ENCODE results near the gene BCAS3. TPM values are rescaled to one million over a fixed set of nuclear protein-coding genes. Genes with fewer than 3 reads are reported as not detected.
"Not testable (repeated sequence)": the region's sequence is repeated elsewhere in the genome, so short reads cannot be mapped to it uniquely, and the experiment has no call there.

The BCAS3 gene
- total RNA-seq, 1 donor from 2014 or later: 50.8 TPM

DNA sequence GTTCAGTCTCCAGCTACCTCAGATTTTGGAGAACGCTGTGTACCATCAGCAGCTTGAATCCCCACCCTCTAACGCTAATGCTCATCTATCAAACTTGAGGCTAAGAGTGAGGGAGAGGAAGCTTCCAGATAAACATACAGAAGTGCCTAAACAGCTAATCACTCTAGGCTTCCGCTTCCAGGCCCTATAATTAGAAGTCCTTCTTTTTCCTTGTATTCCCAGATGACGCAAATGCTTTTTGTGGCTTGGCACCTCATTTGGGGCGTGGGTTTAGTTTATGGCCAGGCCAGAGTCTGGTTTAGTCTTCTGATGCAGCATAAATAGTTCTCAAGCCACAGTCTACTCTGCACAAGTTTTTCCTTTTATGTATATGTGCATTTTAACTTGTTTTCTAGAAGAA, 263.4 kb downstream of the BCAS3 start:
- DNase-seq: no peak

DNA sequence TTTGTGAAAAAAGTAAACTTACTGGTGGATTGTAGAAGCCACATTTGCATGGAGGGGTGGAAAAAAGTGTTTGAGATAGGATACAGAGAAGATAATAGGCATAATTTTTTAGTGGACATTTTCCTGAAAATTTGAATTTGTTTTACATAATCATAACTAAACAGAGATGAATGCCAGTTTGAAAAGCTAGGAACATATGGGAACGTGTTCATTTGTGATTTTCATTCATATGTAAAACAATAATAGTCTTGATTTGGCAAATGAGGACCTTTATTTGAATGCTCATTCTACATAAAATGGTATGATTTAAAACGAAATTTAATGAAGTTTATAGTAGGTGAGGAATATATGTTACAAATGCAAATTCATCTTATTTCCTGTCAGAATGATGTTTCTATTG, 263.9 kb downstream of the BCAS3 start:
- DNase-seq: no peak

GRCh38 chr17:60944751-60945150, 267.1 kb downstream of the BCAS3 start:
- no peak for DNase-seq

- DNase-seq: no peak
Measured at GRCh38 chr17:60947100-60947499, 269.4 kb downstream of the BCAS3 start.

DNA sequence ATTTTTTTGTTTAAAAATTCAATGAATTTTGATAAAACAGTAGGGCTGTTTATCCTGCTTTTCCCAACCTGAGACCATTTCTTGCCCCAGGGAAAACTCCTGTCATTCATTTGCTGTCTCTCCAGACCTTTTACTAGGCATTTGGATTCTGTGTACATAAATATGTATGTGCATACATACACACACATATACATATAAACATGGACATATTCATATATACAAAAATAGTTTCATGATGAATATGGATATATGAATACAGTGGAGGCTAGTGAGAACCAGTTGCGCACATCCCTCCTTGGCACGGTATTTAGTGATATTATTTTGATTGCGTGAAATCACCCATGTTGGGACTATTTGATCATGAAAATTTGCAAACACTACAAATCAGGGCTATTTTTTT, 269.9 kb downstream of the BCAS3 start:
- no peak for DNase-seq

- DNase-seq: no peak
Measured at GRCh38 chr17:60952747-60953146, 275.1 kb downstream of the BCAS3 start.

DNA sequence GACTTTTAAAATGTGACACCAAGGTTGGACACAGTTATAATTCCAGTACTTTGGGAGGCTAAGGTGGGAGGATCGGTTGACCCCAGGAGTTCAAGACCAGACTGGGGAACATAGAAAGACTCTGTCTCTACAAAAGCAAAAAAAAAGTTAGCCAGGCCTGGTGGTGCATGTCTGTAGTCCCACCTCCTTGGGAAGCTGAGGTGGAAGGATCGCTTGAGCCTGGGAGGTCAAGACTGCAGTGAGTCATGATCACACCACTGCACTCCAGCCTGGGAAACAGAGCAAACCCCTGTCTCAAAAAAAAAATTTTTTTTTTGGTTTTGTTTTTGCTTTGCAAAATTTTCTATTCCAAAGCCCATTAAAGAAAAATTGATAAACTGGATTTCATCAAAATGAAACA, 281.4 kb downstream of the BCAS3 start:
- DNase-seq: no peak

GRCh38 chr17:60959696-60960095, 282.0 kb downstream of the BCAS3 start:
- no peak for DNase-seq

GRCh38 chr17:60960398-60961065, 282.9 kb downstream of the BCAS3 start:
- DNase-seq: no peak

DNA sequence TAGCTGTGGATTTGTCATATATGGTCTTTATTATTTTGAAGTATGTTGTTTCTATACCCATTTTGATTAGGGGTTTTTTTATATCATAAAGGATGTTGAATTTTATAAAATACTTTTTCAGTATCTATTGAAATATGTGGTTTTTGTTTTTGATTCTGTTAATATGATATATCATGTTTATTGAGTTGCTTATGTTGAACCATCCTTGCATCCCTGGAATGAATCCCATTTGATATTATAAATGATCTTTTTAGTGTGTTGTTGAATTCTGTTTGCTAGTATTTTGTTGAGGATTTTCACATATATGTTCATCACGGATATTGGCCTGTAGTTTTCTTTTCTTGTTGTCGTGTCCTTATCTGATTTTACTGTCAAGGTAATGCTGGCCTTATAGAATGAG, 286.5 kb downstream of the BCAS3 start:
- no peak for DNase-seq

- DNase-seq: no peak
Measured at GRCh38 chr17:60968266-60968665, 290.6 kb downstream of the BCAS3 start.

DNA sequence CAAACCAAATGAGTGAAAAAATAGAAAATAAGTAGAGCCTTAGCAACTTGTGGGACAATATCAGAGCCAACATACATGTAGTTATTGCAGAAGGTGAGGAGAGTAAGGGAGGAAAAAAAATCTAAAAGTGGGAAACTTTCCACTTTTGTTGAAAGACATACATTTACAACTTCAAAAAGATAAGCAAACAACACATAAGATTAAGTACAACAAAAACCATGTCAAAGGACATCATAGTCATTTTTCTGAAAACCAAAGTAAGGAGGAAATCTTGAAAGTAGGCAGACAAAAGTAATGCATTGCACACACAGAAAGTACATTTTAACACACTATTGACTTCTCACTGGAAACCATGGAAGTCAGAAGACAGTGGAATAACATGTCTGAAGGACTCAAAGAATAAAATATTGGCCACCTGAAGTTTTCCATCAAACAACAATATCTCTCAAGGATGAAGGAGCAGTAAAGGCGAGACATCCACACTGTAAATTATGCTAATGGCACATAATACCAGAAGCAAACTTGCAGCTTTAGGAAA, 291.9 kb downstream of the BCAS3 start:
- no peak for DNase-seq

DNA sequence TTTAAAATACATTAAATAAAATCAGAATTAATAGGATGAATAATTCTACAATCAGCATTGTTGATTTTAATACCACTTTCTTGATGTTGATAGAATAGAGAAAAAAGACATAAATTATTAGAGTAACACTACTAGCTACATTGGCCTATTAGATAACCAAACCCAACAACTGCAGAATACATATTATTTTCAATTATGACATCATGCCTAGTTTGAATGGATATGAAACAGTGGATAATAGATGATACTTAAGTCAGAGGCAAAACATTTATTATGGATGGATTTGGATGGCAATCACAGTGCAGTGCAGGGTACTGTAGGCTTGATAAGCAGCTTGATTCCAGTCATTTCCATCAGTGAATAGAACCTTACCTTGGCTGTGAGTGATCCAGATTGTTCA, 293.1 kb downstream of the BCAS3 start:
- DNase-seq: no peak

- DNase-seq: no peak
Measured at GRCh38 chr17:60971515-60972369, 294.1 kb downstream of the BCAS3 start.

DNA sequence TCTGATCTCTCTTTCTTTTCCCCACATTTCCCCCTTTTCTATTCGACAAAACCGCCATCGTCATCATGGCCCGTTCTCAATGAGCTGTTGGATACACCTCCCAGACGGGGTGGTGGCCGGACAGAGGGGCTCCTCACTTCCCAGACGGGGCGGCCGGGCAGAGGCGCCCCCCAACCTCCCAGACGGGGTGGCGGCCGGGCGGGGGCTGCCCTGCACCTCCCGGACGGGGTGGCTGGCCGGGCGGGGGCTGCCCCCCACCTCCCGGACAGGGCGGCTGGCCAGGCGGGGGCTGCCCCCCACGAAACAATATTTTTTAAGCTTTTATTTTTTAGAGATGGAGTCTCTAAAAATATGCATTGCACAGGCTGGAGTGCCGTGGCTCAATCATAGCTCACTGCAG, 299.2 kb downstream of the BCAS3 start:
- not testable (repeated sequence) for DNase-seq

GRCh38 chr17:60989379-60989778, 311.7 kb downstream of the BCAS3 start:
- no peak for DNase-seq

GRCh38 chr17:60989846-60990245, 312.2 kb downstream of the BCAS3 start:
- no peak for DNase-seq

GRCh38 chr17:60993497-60993896, 315.8 kb downstream of the BCAS3 start:
- no peak for DNase-seq

DNA sequence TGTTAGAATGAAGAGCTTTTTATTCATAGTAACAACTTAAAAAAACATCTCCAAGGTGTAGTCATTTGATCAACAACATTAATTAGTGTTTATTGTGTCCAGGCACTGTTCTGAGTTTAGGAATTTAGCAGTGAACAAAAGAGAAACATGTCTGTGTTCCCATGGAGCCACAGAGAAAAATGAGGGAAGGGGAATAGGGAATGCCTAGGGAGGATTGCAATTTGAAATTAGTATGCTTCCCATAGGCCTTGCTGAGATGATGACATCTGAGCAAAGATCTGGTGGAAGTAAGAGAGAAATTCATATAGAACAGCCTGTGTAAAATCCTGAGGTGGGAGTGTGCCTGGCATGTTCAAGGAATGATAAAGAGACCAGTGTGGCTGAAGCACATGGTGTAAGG, 318.0 kb downstream of the BCAS3 start:
- DNase-seq: no peak

- DNase-seq: no peak
Measured at GRCh38 chr17:61000911-61001310, 323.3 kb downstream of the BCAS3 start.

DNA sequence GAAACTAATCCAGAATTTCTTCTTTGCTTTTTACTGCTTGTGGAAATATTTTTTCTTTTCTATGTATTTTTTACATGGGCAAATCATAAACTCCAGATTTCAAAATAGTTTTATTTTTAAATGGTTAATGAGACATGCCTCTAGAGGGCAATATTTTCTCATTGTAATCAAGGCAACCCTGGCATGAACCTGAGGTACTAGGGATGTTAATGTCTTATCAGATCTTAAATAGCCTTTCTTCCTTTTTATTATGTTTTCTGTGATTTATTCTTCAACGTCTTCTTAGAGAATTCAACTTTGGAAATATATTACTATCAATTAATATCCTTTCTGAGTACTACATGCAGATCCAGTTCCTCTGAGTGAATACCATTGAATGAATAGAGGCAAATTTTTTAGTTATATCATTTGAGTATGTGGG, 324.7 kb downstream of the BCAS3 start:
- DNase-seq: no peak

DNA sequence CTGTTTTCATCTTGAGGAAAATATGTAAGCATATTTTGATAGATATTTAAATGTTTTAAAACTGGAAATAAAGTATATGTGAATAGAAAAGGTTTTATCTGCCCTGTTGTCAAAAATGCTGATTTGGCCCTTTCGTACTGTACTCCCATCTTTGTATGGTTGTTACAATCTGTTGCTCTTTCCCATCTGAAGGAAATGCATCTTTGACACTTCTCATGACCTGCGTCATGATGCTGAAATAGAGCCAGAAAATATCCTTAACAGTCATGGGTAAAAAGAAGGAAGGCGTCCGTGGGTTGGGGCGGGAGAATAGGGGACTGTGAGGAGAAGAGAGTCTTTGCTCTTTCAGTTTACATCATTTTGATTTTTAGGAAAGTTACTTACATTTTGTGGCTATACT, 327.7 kb downstream of the BCAS3 start:
- no peak for DNase-seq

- not testable (repeated sequence) for DNase-seq
Measured at GRCh38 chr17:61005958-61006357, 328.3 kb downstream of the BCAS3 start.

GRCh38 chr17:61007980-61008379, 330.3 kb downstream of the BCAS3 start:
- DNase-seq: no peak
